Loucy (cell line): ENCODE data around the gene MLEC.

Experiments
- EZH2phosphoT487 ChIP-seq: fragments of 200-600 bp; IDR thresholded peaks from 2 replicates; pipeline ENCODE4 v1.6.1; 2018; ENCODE audit warnings: antibody characterized with exemption, mild to moderate bottlenecking, moderate library complexity, borderline replicate concordance
- TF ChIP-seq, protein P1 (sequence below): fragments of 200-600 bp; sonication (generic); conservative IDR thresholded peaks from 2 replicates; pipeline ENCODE4 v1.5.1; 2014; ENCODE audit warnings: mild to moderate bottlenecking, antibody characterized with exemption, low read length

DNA sequence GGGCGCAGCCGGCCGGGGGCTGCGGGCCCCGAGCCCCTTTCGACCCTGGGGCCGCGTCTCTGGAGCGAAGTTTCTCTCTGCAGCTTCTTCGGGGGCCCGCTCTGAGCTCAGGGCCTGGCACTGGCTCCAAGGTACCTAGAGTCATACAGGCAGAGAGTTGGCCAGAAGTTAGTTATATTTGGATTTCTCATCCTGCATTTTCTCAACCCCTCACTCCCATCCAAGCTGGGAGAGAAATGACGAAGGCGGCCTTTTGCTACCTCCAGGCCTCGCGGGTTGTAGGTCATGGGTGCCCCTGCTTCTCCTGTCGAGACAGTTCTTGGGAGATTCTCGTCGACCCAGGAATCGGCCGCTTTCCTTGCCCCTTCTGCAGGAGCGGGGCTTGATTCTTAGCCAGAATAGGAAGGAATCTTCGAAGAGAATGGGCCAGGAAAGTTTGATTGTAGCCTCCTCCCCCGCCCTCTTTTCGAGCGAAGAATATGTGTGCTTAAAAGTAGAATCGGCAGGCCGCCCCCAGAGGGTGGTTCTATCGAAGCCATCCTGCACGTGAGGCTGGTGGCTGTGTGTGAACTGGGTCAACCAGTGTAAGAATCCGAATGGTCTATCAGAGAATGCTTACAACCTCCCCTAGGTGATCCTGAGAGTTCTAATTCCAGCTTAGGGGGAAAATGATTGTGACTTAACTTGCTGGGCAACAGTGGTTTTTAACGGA lies 785 bp downstream of the MLEC start:
- TF ChIP-seq, protein P1, sequence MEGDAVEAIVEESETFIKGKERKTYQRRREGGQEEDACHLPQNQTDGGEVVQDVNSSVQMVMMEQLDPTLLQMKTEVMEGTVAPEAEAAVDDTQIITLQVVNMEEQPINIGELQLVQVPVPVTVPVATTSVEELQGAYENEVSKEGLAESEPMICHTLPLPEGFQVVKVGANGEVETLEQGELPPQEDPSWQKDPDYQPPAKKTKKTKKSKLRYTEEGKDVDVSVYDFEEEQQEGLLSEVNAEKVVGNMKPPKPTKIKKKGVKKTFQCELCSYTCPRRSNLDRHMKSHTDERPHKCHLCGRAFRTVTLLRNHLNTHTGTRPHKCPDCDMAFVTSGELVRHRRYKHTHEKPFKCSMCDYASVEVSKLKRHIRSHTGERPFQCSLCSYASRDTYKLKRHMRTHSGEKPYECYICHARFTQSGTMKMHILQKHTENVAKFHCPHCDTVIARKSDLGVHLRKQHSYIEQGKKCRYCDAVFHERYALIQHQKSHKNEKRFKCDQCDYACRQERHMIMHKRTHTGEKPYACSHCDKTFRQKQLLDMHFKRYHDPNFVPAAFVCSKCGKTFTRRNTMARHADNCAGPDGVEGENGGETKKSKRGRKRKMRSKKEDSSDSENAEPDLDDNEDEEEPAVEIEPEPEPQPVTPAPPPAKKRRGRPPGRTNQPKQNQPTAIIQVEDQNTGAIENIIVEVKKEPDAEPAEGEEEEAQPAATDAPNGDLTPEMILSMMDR, result no peak
- no peak for TF ChIP-seq EZH2phosphoT487
